K562 (cell line): Measurements from ENCODE around the gene AAK1. TPM values are rescaled to one million over a fixed set of nuclear protein-coding genes. Genes with fewer than 3 reads are reported as not detected.

Experiments used
- ATAC-seq: fragments of 200-7000 bp; cut with Tn5 transposase; 3 replicates; pipeline ENCODE4 v1.9.1; 2020; ENCODE audit warnings: moderate library complexity
- BruUV-seq: library from RNA; stranded (reverse); fragments of 400-500 nt; replicated peaks from 2 replicates; lab custom pipeline; 2021; lab: Mats Ljungman, UMichigan
- CTCF ChIA-PET: fragments of 300-600 bp; formaldehyde crosslinking; extraction: SDS; loops from one replicate; lab custom pipeline; 2021; ENCODE audit warnings: low intra/inter-chr PET ratio; lab: Yijun Ruan, JAX
- POLR2A ChIA-PET: fragments of 300-600, 350-650 bp; sonication (Branson Sonifier 250); formaldehyde crosslinking; extraction: SDS; loops from one replicate; lab custom pipeline; 2021; ENCODE audit warnings: antibody characterized with exemption, inconsistent platforms; lab: Yijun Ruan, JAX
- DNase-seq, 4 experiments: peaks; one replicate each; pipeline versions ENCODE4 v3.0.0 to v3.0.0-alpha.2; 2011 to 2018; ENCODE audit warnings: low spot score in 3 of 4, mixed read lengths in 3 of 4; ENCODE audit errors: extremely low read depth in 1 of 4
- FAIRE-seq: peaks from 2 replicates; lab custom pipeline; 2011; peaks lifted over from hg19 to GRCh38; lab: Jason Lieb, UNC
- H2AFZ ChIP-seq: 2 replicates; pipeline ENCODE4 v1.6.0; 2011; ENCODE audit warnings: low read depth, low read length, control low read depth, inconsistent platforms
- H3K27ac ChIP-seq: fragments of 200-600 bp; 3 replicates; pipeline ENCODE4 v1.8.0; 2011; ENCODE audit warnings: low read depth, mild to moderate bottlenecking, control low read depth, inconsistent platforms, low read length, moderate library complexity, mixed read lengths; ENCODE audit errors: extremely low read depth
- H3K27me3 ChIP-seq, 2 experiments: fragments of 300-600 bp in 1 of 2; 2 replicates in 1 of 2; 3 replicates in 1 of 2; pipeline versions ENCODE4 v1.6.0 to v1.8.0; 2011; ENCODE audit warnings: inconsistent platforms in 2 of 2, low read length in 2 of 2, mild to moderate bottlenecking in 1 of 2, mixed read lengths in 1 of 2, moderate library complexity in 1 of 2; ENCODE audit not compliant: control insufficient read depth in 2 of 2, insufficient read depth in 2 of 2
- H3K36me3 ChIP-seq: fragments of 300-600 bp; 3 replicates; pipeline ENCODE4 v1.8.0; 2011; ENCODE audit warnings: mild to moderate bottlenecking, low read length, inconsistent platforms; ENCODE audit not compliant: control insufficient read depth, insufficient read depth
- H3K4me1 ChIP-seq, 2 experiments: fragments of 200-600 bp in 1 of 2; replicated peaks in 1 of 2; 2 replicates in 1 of 2; 3 replicates in 1 of 2; pipeline versions ENCODE4 v1.5.1 to v1.8.0; 2011; ENCODE audit warnings: inconsistent platforms in 2 of 2, low read length in 2 of 2, mild to moderate bottlenecking in 1 of 2, mixed read lengths in 1 of 2, moderate library complexity in 1 of 2; ENCODE audit not compliant: control insufficient read depth in 2 of 2, insufficient read depth in 2 of 2
- H3K4me2 ChIP-seq: 2 replicates; pipeline ENCODE4 v1.6.1; 2011; ENCODE audit warnings: low read length, control low read depth, inconsistent platforms, mixed read lengths; ENCODE audit not compliant: insufficient read depth
- H3K4me3 ChIP-seq: fragments of 200-600 bp; sonication (generic), shearing (Covaris generic); 2 replicates; pipeline ENCODE4 v1.5.1; 2016; ENCODE audit warnings: control low read depth, inconsistent platforms
- H3K79me2 ChIP-seq: fragments of 200-600 bp; 3 replicates; pipeline ENCODE4 v1.8.0; 2011; ENCODE audit warnings: low read length, inconsistent platforms; ENCODE audit not compliant: control insufficient read depth, insufficient read depth
- H3K9ac ChIP-seq, 2 experiments: 2 replicates each; pipeline versions ENCODE4 v1.6.0 to v1.6.1; 2011; ENCODE audit warnings: low read depth in 2 of 2, low read length in 2 of 2, control low read depth in 1 of 2, inconsistent platforms in 1 of 2, mild to moderate bottlenecking in 1 of 2, mixed read lengths in 1 of 2; ENCODE audit not compliant: insufficient read depth in 1 of 2
- H3K9me1 ChIP-seq: one replicate; pipeline ENCODE4 v1.6.0; 2011; ENCODE audit warnings: inconsistent platforms, mild to moderate bottlenecking, low read length, moderate library complexity; ENCODE audit not compliant: control insufficient read depth, insufficient read depth
- H3K9me3 ChIP-seq: replicated peaks from 2 replicates; pipeline ENCODE4 v1.5.1; 2011; ENCODE audit warnings: low read depth, low read length, inconsistent platforms; ENCODE audit not compliant: control insufficient read depth, insufficient read depth
- H4K20me1 ChIP-seq: replicated peaks from 2 replicates; pipeline ENCODE4 v1.6.1; 2011; ENCODE audit warnings: low read length, inconsistent platforms, mixed read lengths; ENCODE audit not compliant: control insufficient read depth, insufficient read depth
- HDAC8 ChIP-seq: fragments of 450-650 bp; IDR thresholded peaks from 2 replicates; pipeline ENCODE4 v1.6.1; 2016; ENCODE audit warnings: mild to moderate bottlenecking, missing genetic modification characterization, moderate library complexity, missing compliant biosample characterization
- ID3 ChIP-seq, 2 experiments: fragments of 250-450 bp in 1 of 2; fragments of 450-650 bp in 1 of 2; sonication (Bioruptor Pico) in 1 of 2; IDR thresholded peaks; 2 replicates each; pipeline versions ENCODE4 v1.6.1 to v1.8.0; 2016 to 2021; ENCODE audit warnings: mild to moderate bottlenecking in 2 of 2, moderate library complexity in 2 of 2, missing compliant biosample characterization in 1 of 2, missing genetic modification characterization in 1 of 2
- MAFK ChIP-seq: IDR thresholded peaks from 2 replicates; pipeline ENCODE4 v1.6.1; 2011; ENCODE audit warnings: low read length, improper control_type of control experiment
- MYNN ChIP-seq, 2 experiments: sonication (generic); formaldehyde crosslinking in 1 of 2; IDR thresholded peaks; 2 replicates each; pipeline versions ENCODE4 v1.5.0 to v1.6.1; 2016 to 2020; ENCODE audit warnings: antibody characterized with exemption in 1 of 2, missing genetic modification reagents in 1 of 2
- SP2 ChIP-seq: IDR thresholded peaks from 2 replicates; pipeline ENCODE4 v1.6.1; 2011; ENCODE audit warnings: mild to moderate bottlenecking, low read depth, low read length, moderate library complexity; ENCODE audit not compliant: poor library complexity, severe bottlenecking; ENCODE audit errors: extremely low read depth
- TEAD2 ChIP-seq: fragments of 450-650 bp; IDR thresholded peaks from 2 replicates; pipeline ENCODE4 v1.6.1; 2016; ENCODE audit warnings: missing genetic modification characterization, control low read depth, missing compliant biosample characterization
- TFAM ChIP-seq: fragments of 250-450 bp; sonication (Bioruptor Pico); conservative IDR thresholded peaks from 2 replicates; pipeline ENCODE4 v1.5.0; 2021; ENCODE audit warnings: mild to moderate bottlenecking, moderate library complexity
- ZBTB5 ChIP-seq: fragments of 450-650 bp; IDR thresholded peaks from 2 replicates; pipeline ENCODE4 v1.6.1; 2017; ENCODE audit warnings: antibody characterized with exemption
- ZNF436 ChIP-seq: fragments of 250-450, 450-650 bp; sonication (Bioruptor Pico); formaldehyde crosslinking; IDR thresholded peaks from 2 replicates; pipeline ENCODE4 v1.7.0; 2020; ENCODE audit warnings: mild to moderate bottlenecking
- ZNF644 ChIP-seq: fragments of 200-800 bp; sonication (Bioruptor generic); IDR thresholded peaks from 2 replicates; pipeline ENCODE4 v1.6.1; 2016; ENCODE audit warnings: low read depth, missing genetic modification characterization, missing compliant biosample characterization
- WGBS: fragments of 100-300 bp; shearing (Covaris generic); methylation state at CpG from one replicate; pipeline ENCODE4 v1.1.6; 2016; ENCODE audit warnings: low coverage, mixed read lengths; ENCODE audit not compliant: insufficient coverage; ENCODE audit errors: missing lambda C conversion rate; 5-methylcytosine and 5-hydroxymethylcytosine counted together
- in situ Hi-C: fragments of 300-500 bp; cut with MboI; formaldehyde crosslinking; loops from 4 replicates; pipeline ENCODE4 v1.15.0; 2018; ENCODE audit warnings: inconsistent platforms, mixed read lengths
- intact Hi-C: fragments of 100-400 bp; cut with micrococcal nuclease; formaldehyde crosslinking; loops from 2 replicates; pipeline ENCODE4 v1.14.2; 2022
- polyA plus RNA-seq, 8 experiments: library from polyadenylated mRNA; depleted of rRNA in 4 of 8; stranded (reverse) in 5 of 8; unstranded in 3 of 8; fragments of >200 nt; fragmentation: Nextera tagmentation in 2 of 8; fragmentation: Illumina TruSeq in 1 of 8; extraction: Ambion mirVana in 2 of 8; extraction: Trizol in 1 of 8; gene quantifications; 2 replicates each; pipeline versions ENCODE4 v1.2.1 to v1.2.3, GENCODE V29; 2011 to 2014; ENCODE audit warnings: inconsistent platforms in 1 of 8, missing spikeins in 1 of 8
- total RNA-seq, 7 experiments: library from RNA; depleted of rRNA in 6 of 7; stranded (reverse); fragments of >200 nt in 6 of 7; fragmentation: Illumina TruSeq in 2 of 7; extraction: Trizol in 2 of 7; gene quantifications; 2 replicates each; pipeline versions ENCODE4 v1.2.1 to v1.2.3, GENCODE V29; 2011 to 2021; ENCODE audit warnings: low replicate concordance in 1 of 7

Gene AAK1
- total and polyA plus RNA-seq, 9 of the 15 experiments (the other 6 are each of a cell fraction or from before 2014, with no cell fraction given) = 0.89 to 17.1 (median 6.0) TPM

- peak; percentile 74 for TF ChIP-seq MAFK
Measured at GRCh38 chr2:69597843-69598610, 45.5 kb downstream of the AAK1 start (continued).

GRCh38 chr2:69597105-69597504 is 46.4 kb downstream of the AAK1 start:
- no peak overlapping the region for H3K4me2 ChIP-seq
- H2AFZ ChIP-seq = no peak overlapping the region
- intact Hi-C loops = no loop called here
- H3K9me3 ChIP-seq = no peaks in the 10 kb centered on the region
- DNase-seq (no peak), ATAC-seq (no peak)
- no peaks in the 10 kb centered on the region for H3K79me2 ChIP-seq
- H3K27me3 ChIP-seq = no peaks in the 10 kb centered on the region
- no peaks in the 10 kb centered on the region for H4K20me1 ChIP-seq
- TF ChIP-seq TEAD2 (tag) (no peak), ZBTB5 (no peak), SP2 (no peak), ID3 (CRISPR knock-in tag; IDR thresholded peaks at IDR 0.05) (no peak), ID3 (tag; IDR thresholded peaks at IDR 0.05) (no peak), ZNF436 (CRISPR knock-in tag) (no peak), HDAC8 (tag) (no peak), ZNF644 (tag) (no peak), TFAM (CRISPR knock-in tag) (no peak), MYNN (IDR thresholded peaks at IDR 0.05) (no peak), MYNN (CRISPR knock-in tag; IDR thresholded peaks at IDR 0.05) (no peak)
- TF ChIP-seq, all 486 proteins: peak for 0
- CTCF ChIA-PET = no interaction called here
- BruUV-seq = no TSS peak
- Histone ChIP-seq H3K4me1 (peaks cover 0 to 27% of the 10 kb centered on the region in 2 experiments; a peak in 4 of 5 replicates), H3K27ac (no peak overlapping the region), H3K36me3 (no peaks in the 10 kb centered on the region), H3K4me3 (no peak overlapping the region), H3K9ac (no peak overlapping the region; a peak in 1 of 4 replicates), H3K9me1 (no peaks in the 10 kb centered on the region)
- in situ Hi-C loops = no loop called here
- FAIRE-seq = no peak
- 82% methylated on average over 5 of the region's 5 CpGs for WGBS
- POLR2A ChIA-PET = interaction anchor here (0.8 to 1.8 kb wide), 5 partner anchors 11 to 48 kb away, joined by 3 to 8 read pairs (median 5); no protein-coding TSS in a partner anchor
